Measurements from ENCODE around the gene LRCOL1. TPM values are rescaled to one million over a fixed set of nuclear protein-coding genes. Genes with fewer than 3 reads are reported as not detected.

The LRCOL1 gene
- total RNA-seq, 8 experiments from 2014 or later, result 0.16 to 1.0 (median 0.45) TPM; not detected in 4

GRCh38 chr12:132611620-132612019 is 1.2 kb upstream of the LRCOL1 start:
- 100% methylated on average over 2 of the region's 10 CpGs; no CpG with 5 or more reads in 9 of the 10 experiments for WGBS, 10 experiments
- no peak overlapping the region for H3K4me3 ChIP-seq
- in situ Hi-C loops (cut with MboI; ENCODE audit: low pct_unique_long_range_greater_than_20kb in 2 of 9, low sequenced_read_pairs in 9 of 9, unreplicated experiment in 9 of 9), result loop anchor here in 3 of 9 experiments (25.0 kb wide), 2 partner anchors 199 to 449 kb away; no protein-coding TSS in a partner anchor
- ATAC-seq (replicated peaks in 6 of 8), result no peak
- H3K4me1 ChIP-seq (replicated peaks in 1 of 2), result peaks cover 6 to 11% of the 10 kb centered on the region in 2 donors
- H3K27ac ChIP-seq, result no peak overlapping the region

GRCh38 chr12:132610866-132611602 is 652 bp upstream of the LRCOL1 start:
- no peak for ATAC-seq (replicated peaks in 6 of 8)
- 14 to 70% (median 20%) methylated on average over 1 to 2 of the region's 33 CpGs; no CpG with 5 or more reads in 6 of the 10 experiments for WGBS, 10 experiments
- Histone ChIP-seq H3K4me1 (replicated peaks in 1 of 2) (peaks cover 7 to 16% of the 10 kb centered on the region in 2 donors), H3K27ac (no peak overlapping the region), H3K4me3 (no peak overlapping the region)
- in situ Hi-C loops (cut with MboI; ENCODE audit: low pct_unique_long_range_greater_than_20kb in 2 of 9, low sequenced_read_pairs in 9 of 9, unreplicated experiment in 9 of 9), result loop anchor here in 3 of 9 experiments (25.0 kb wide), 2 partner anchors 199 to 449 kb away; no protein-coding TSS in a partner anchor

DNA sequence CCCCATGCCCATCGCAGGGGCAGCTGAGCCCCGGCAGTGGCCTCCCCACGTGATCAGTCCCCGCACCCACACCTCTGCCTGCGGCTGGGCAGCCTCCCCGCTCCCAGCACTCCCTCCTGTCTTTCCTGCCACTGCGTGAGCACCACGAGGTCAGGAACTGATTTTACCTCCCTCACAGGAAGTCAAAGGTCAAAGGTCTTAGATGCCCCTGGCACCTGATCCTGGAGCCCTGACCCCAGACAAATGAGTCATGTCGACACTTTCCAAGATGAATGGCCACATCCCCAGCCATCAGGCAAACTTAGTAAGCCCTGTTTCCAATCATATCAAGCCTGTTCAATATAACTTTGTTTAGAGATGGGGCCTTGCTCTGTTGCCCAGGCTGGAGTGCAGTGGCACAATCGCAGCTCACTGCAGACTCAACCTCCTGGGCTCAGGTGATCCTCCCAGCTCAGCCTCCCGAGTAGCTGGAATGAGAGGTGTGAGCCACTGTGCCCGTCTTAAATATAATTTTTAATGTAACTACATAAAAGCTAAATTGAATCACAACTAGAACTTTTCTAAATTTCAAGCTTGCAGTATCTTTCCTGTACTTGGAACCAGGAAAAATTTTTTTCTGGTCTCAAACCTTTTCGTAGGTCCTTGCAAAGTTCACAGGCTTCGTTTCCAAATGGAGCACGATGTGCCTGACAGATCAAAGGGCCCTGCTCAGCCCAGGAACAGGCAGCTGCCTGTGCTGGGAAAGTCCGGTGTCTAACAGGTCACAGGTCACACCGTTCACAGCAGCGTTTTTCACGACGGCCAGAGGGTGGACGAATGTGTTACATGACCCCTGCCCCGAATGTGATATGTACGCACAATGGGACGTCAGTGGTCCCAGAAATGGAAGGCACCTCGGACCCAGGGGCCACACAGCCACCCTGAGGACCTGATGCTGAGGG is 1.9 kb downstream of the LRCOL1 start:
- no peak for ATAC-seq (replicated peaks in 6 of 8)
- in situ Hi-C loops (cut with MboI; ENCODE audit: low pct_unique_long_range_greater_than_20kb in 2 of 9, low sequenced_read_pairs in 9 of 9, unreplicated experiment in 9 of 9), result loop anchor here in 3 of 9 experiments (25.0 kb wide), 2 partner anchors 196 to 446 kb away; no protein-coding TSS in a partner anchor

DNA sequence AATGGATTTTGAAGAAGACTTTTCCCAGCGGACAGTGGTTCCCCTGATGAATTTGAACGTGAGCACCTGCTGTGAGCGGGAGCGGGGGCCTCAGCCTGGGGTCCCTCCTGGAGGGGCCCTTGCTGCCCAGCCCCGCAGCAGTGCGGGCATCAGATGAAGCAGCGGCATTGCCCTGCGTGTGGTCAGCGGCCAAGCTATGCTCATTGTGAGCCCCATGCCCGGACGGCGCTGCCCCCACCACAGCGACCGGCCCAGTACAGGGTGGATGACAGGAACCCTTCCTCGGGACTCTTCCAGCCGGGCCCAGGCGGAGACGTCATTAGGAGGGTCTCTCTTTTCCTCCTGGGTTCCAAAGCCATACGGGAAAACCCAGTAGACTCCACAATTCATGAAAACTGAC is 3.5 kb downstream of the LRCOL1 start:
- no peak overlapping the region for H3K27ac ChIP-seq
- H3K4me1 ChIP-seq (replicated peaks in 1 of 2), result peaks cover 32 to 38% of the 10 kb centered on the region in 2 donors
- WGBS, 10 experiments, result 0 to 100% (median 52%) methylated on average over 1 to 14 of the region's 19 CpGs; no CpG with 5 or more reads in 2 of the 10 experiments
- in situ Hi-C loops (cut with MboI; ENCODE audit: low pct_unique_long_range_greater_than_20kb in 2 of 9, low sequenced_read_pairs in 9 of 9, unreplicated experiment in 9 of 9), result loop anchor here in 3 of 9 experiments (25.0 kb wide), 2 partner anchors 195 to 445 kb away; no protein-coding TSS in a partner anchor
- no peak overlapping the region for H3K4me3 ChIP-seq
- ATAC-seq (replicated peaks in 6 of 8), result no peak

More for the DNA sequence above, 1.9 kb downstream of the LRCOL1 start:
- H3K27ac ChIP-seq, result no peak overlapping the region
- H3K4me3 ChIP-seq, result no peak overlapping the region
- peaks cover 18 to 25% of the 10 kb centered on the region in 2 donors for H3K4me1 ChIP-seq (replicated peaks in 1 of 2)
- 0 to 60% (median 29%) methylated on average over 1 to 15 of the region's 25 CpGs; no CpG with 5 or more reads in 3 of the 10 experiments for WGBS, 10 experiments

GRCh38 chr12:132606466-132606865 is 3.9 kb downstream of the LRCOL1 start:
- H3K27ac ChIP-seq, result no peak overlapping the region
- 20 to 100% (median 52%) methylated on average over 1 to 13 of the region's 16 CpGs; no CpG with 5 or more reads in 2 of the 10 experiments for WGBS, 10 experiments
- H3K4me1 ChIP-seq (replicated peaks in 1 of 2), result peaks cover 32 to 38% of the 10 kb centered on the region in 2 donors
- no peak for ATAC-seq (replicated peaks in 6 of 8)
- in situ Hi-C loops (cut with MboI; ENCODE audit: low pct_unique_long_range_greater_than_20kb in 2 of 9, low sequenced_read_pairs in 9 of 9, unreplicated experiment in 9 of 9), result loop anchor here in 3 of 9 experiments (25.0 kb wide), 2 partner anchors 194 to 444 kb away; no protein-coding TSS in a partner anchor
- no peak overlapping the region for H3K4me3 ChIP-seq

DNA sequence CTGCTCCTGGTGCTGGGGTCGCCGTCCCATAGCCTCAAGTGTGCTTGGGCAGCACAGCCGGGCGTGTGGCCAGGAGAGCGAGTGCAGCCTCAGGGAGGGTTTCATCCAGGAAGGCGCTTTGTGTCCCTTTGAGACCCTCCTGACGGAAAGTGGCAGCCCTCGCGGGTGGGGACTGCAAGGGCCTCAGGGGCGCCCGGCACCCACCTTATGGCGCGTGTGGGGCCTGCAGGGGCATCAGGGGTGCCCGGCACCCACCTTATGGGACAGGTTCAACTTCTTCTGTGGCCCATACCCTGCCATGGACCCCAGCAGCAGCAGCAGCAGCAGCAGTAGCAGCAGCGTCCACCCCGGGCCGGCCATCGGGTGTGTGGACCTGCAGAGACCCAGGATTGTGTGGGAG is 4.5 kb downstream of the LRCOL1 start:
- Histone ChIP-seq H3K4me1 (replicated peaks in 1 of 2) (peaks cover 33 to 38% of the 10 kb centered on the region in 2 donors), H3K4me3 (no peak overlapping the region), H3K27ac (no peak overlapping the region)
- WGBS, 10 experiments, result 57 to 100% (median 72%) methylated on average over 1 to 7 of the region's 18 CpGs; no CpG with 5 or more reads in 6 of the 10 experiments
- no peak for ATAC-seq (replicated peaks in 6 of 8)
- in situ Hi-C loops (cut with MboI; ENCODE audit: low pct_unique_long_range_greater_than_20kb in 2 of 9, low sequenced_read_pairs in 9 of 9, unreplicated experiment in 9 of 9), result loop anchor here in 3 of 9 experiments (25.0 kb wide), 2 partner anchors 194 to 444 kb away; no protein-coding TSS in a partner anchor

DNA sequence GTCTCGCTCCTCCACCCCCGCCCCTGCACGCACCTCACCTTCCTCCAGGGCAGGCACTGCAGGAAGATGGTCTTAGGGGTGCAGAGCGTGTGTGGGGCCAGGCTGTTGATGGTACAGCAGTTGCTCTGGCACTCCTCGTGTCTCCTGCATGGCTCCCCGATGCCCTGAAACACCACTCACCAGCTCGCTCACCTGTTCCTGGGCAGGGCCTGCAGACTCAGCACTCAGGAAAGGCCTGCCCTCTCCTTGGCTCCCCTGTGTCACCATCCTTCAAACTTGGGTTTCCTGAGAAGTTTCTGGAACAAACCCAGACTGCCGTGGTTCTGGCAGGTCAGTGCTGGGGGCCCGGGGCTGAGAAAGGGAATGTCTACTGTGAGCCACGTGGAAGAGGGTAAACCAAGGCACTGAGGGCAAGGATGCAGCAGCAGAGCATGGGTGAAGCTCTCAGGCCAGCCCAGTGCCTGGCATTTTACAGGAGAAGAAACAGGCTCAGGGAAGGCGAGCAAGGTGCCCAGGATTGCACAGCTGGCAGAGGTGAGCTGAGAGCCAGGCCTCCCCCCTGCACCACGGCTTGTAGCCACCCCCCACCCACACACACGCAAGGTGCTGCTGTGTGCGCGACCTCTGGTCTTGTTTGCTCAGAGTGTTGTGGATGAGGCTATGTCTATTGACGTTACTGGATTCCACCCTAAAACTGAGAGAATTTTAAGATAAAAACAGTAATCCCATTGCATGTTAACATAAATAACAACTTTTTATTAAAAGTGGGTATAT is 5.5 kb downstream of the LRCOL1 start:
- ATAC-seq (replicated peaks in 6 of 8), result no peak
- in situ Hi-C loops (cut with MboI; ENCODE audit: low pct_unique_long_range_greater_than_20kb in 2 of 9, low sequenced_read_pairs in 9 of 9, unreplicated experiment in 9 of 9), result loop anchor here in 3 of 9 experiments (25.0 kb wide), 2 partner anchors 193 to 443 kb away; no protein-coding TSS in a partner anchor
- Histone ChIP-seq H3K27ac (no peak overlapping the region), H3K4me1 (replicated peaks in 1 of 2) (peaks cover 42% of the 10 kb centered on the region in 2 donors), H3K4me3 (no peak overlapping the region)
- 7 to 83% (median 75%) methylated on average over 1 to 8 of the region's 16 CpGs; no CpG with 5 or more reads in 5 of the 10 experiments for WGBS, 10 experiments

DNA sequence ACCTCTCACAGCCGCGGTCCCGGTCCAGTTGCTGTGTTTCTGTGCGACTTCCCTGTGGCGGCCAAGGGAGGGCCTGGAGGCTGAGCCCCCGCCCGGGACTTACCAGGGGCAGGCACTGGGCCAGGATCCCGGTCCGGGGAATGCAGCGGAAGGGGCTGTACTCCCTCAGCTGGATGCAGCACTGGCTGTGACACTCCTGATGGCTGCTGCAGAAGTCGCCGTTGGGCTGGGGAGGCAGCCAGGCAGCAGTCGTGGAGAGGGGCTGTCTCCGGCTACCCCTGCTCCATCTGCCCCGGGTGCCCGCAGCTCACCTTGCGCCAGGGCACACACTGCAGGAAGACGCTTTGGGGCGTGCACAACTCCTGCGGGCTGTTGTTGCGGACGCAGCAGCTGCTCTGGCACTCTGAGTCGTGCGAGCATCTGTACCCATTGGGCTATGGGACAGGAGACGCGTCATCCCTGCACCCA is 6.2 kb downstream of the LRCOL1 start:
- 16 to 62% (median 29%) methylated on average over 3 to 10 of the region's 26 CpGs; no CpG with 5 or more reads in 6 of the 10 experiments for WGBS, 10 experiments
- H3K4me1 ChIP-seq (replicated peaks in 1 of 2), result peaks cover 42% of the 10 kb centered on the region in 2 donors
- in situ Hi-C loops (cut with MboI; ENCODE audit: low pct_unique_long_range_greater_than_20kb in 2 of 9, low sequenced_read_pairs in 9 of 9, unreplicated experiment in 9 of 9), result loop anchor here in 3 of 9 experiments (25.0 kb wide), 2 partner anchors 192 to 442 kb away; no protein-coding TSS in a partner anchor
- peak in 1 of 8 experiments; percentile 1 for ATAC-seq (replicated peaks in 6 of 8)
- no peak overlapping the region for H3K4me3 ChIP-seq
- H3K27ac ChIP-seq, result no peak overlapping the region

- peak overlapping the region in 1 of 2 donors; percentile 80 for H3K27ac ChIP-seq
- in situ Hi-C loops (cut with MboI; ENCODE audit: low pct_unique_long_range_greater_than_20kb in 2 of 9, low sequenced_read_pairs in 9 of 9, unreplicated experiment in 9 of 9), result loop anchor here in 3 of 9 experiments (25.0 kb wide), 2 partner anchors 191 to 441 kb away; no protein-coding TSS in a partner anchor
- peaks cover 42% of the 10 kb centered on the region in 2 donors for H3K4me1 ChIP-seq (replicated peaks in 1 of 2)
- H3K4me3 ChIP-seq, result no peak overlapping the region
- ATAC-seq (replicated peaks in 6 of 8), result peak in 3 of 8 experiments; percentile 1 to 3 (median 3)
- WGBS, 10 experiments, result 18 to 80% (median 36%) methylated on average over 7 to 11 of the region's 67 CpGs; no CpG with 5 or more reads in 6 of the 10 experiments
Observed at GRCh38 chr12:132603240-132604150, 6.9 kb downstream of the LRCOL1 start.

- in situ Hi-C loops (cut with MboI; ENCODE audit: low pct_unique_long_range_greater_than_20kb in 2 of 9, low sequenced_read_pairs in 9 of 9, unreplicated experiment in 9 of 9), result loop anchor here in 3 of 9 experiments (25.0 kb wide), 2 partner anchors 190 to 440 kb away; no protein-coding TSS in a partner anchor
- peaks cover 38 to 42% of the 10 kb centered on the region in 2 donors for H3K4me1 ChIP-seq (replicated peaks in 1 of 2)
- 0 to 80% (median 14%) methylated on average over 1 to 7 of the region's 29 CpGs; no CpG with 5 or more reads in 4 of the 10 experiments for whole genome bisulfite sequencing, 10 experiments
- ATAC-seq (replicated peaks in 6 of 8), result peak in 4 of 8 experiments; percentile 39 to 68 (median 58)
- H3K27ac ChIP-seq, result peak overlapping the region in 1 of 2 donors; percentile 80
- no peak overlapping the region for H3K4me3 ChIP-seq
Observed at GRCh38 chr12:132602572-132603239, 7.7 kb downstream of the LRCOL1 start.
